HAP-1 (cell line): ENCODE results near the gene NF1.
"Not testable (repeated sequence)": the region's sequence is repeated elsewhere in the genome, so short reads cannot be mapped to it uniquely, and the experiment has no call there.

Source experiments
- DNase-seq, 2 experiments: peaks; one replicate each; pipeline ENCODE4 v3.0.0-alpha.2; 2016 to 2020; ENCODE audit warnings: low spot score in 2 of 2
- H3K27me3 ChIP-seq: fragments of 250-450 bp; sonication (Bioruptor Pico); 2 replicates; pipeline ENCODE4 v1.5.1; 2020; ENCODE audit warnings: low read depth, mild to moderate bottlenecking, moderate library complexity
- H3K36me3 ChIP-seq: fragments of 250-450 bp; sonication (Bioruptor Pico); replicated peaks from 2 replicates; pipeline ENCODE4 v1.5.1; 2020; ENCODE audit warnings: mild to moderate bottlenecking
- H3K4me1 ChIP-seq: fragments of 250-450 bp; sonication (Bioruptor Pico); 2 replicates; pipeline ENCODE4 v1.5.1; 2020; ENCODE audit warnings: mild to moderate bottlenecking
- H3K4me3 ChIP-seq: fragments of 250-450 bp; sonication (Bioruptor Pico); 2 replicates; pipeline ENCODE4 v1.5.1; 2020; ENCODE audit warnings: mild to moderate bottlenecking, moderate library complexity
- H3K9me3 ChIP-seq: fragments of 250-450 bp; sonication (Bioruptor Pico); 2 replicates; pipeline ENCODE4 v1.5.1; 2020; ENCODE audit warnings: mild to moderate bottlenecking, moderate library complexity
- in situ Hi-C: fragments of 300-500 bp; cut with MboI; formaldehyde crosslinking; loops from 3 replicates; pipeline ENCODE4 v1.14.3; 2020; ENCODE audit warnings: low sequenced_read_pairs, inconsistent platforms, mixed read lengths

NF1 gene

DNA sequence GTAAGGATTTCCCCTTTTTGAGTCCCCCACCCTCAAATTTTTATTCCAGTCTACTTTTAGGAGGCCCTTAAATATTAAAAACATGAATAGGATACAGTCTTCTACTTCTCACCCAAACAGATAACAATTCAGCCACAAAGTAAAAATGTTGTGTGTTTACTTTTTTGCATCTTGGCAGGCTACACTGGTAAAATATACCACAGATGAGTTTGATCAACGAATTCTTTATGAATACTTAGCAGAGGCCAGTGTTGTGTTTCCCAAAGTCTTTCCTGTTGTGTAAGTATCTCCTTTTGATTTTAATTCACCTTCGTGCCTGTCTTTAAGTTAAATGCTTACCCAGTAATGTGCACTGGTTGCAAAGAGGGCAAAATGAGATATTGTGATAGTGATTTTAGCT is 262.3 kb downstream of the NF1 start:
- H3K27me3 ChIP-seq = no peaks in the 10 kb centered on the region
- H3K36me3 ChIP-seq = peaks cover 24% of the 10 kb centered on the region

GRCh38 chr17:31357839-31358394 is 263.1 kb downstream of the NF1 start:
- Histone ChIP-seq H3K27me3 (no peaks in the 10 kb centered on the region), H3K4me1 (peaks cover 4% of the 10 kb centered on the region; the same call in 1 of the 2 replicates), H3K9me3 (no peaks in the 10 kb centered on the region), H3K36me3 (peaks cover 24% of the 10 kb centered on the region), H3K4me3 (no peak overlapping the region)
- in situ Hi-C loops = no loop called here
- no peak for DNase-seq

More for the DNA sequence above, 262.3 kb downstream of the NF1 start:
- no peak for DNase-seq
- H3K4me3 ChIP-seq = no peak overlapping the region
- no peaks in the 10 kb centered on the region for H3K9me3 ChIP-seq
- peaks cover 4% of the 10 kb centered on the region; the same call in 1 of the 2 replicates for H3K4me1 ChIP-seq
- in situ Hi-C loops = no loop called here

DNA sequence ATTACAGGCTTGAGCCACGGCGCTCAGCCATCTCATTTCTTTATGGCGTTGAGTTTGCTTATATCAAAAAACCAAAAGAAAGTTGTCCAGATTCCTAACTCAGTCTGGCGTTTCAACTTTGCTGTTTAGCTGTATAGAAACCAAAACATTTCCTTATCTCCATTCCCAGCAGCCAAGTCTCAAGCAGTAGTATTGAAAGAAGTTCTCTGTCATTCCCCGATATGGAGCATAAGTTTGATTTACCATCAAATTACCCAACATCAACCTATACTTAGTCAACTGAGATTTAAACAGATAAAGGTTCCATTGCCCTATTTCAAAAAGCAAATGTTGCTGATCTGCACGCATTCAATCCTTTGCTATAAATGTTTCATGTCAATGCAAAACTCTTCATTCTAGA is 269.2 kb downstream of the NF1 start:
- Histone ChIP-seq H3K36me3 (peaks cover 15% of the 10 kb centered on the region), H3K4me1 (peaks cover 4% of the 10 kb centered on the region; the same call in 1 of the 2 replicates), H3K27me3 (no peaks in the 10 kb centered on the region), H3K9me3 (no peaks in the 10 kb centered on the region), H3K4me3 (no peak overlapping the region)
- DNase-seq = no peak
- in situ Hi-C loops = no loop called here

GRCh38 chr17:31366088-31366487 is 271.3 kb downstream of the NF1 start:
- in situ Hi-C loops = no loop called here
- Histone ChIP-seq H3K4me1 (peaks cover 4% of the 10 kb centered on the region), H3K4me3 (no peak overlapping the region), H3K27me3 (no peaks in the 10 kb centered on the region), H3K36me3 (peaks cover 7% of the 10 kb centered on the region), H3K9me3 (no peaks in the 10 kb centered on the region)
- DNase-seq = no peak

GRCh38 chr17:31369266-31369665 is 274.5 kb downstream of the NF1 start:
- H3K27me3 ChIP-seq = no peaks in the 10 kb centered on the region
- no peak overlapping the region for H3K4me3 ChIP-seq
- H3K36me3 ChIP-seq = no peaks in the 10 kb centered on the region; the same call in none of the 2 replicates
- no peak for DNase-seq
- H3K9me3 ChIP-seq = no peaks in the 10 kb centered on the region
- peaks cover 5% of the 10 kb centered on the region for H3K4me1 ChIP-seq
- in situ Hi-C loops = no loop called here

GRCh38 chr17:31371511-31372097 is 276.8 kb downstream of the NF1 start:
- DNase-seq = no peak
- H3K4me3 ChIP-seq = no peak overlapping the region
- no peaks in the 10 kb centered on the region for H3K9me3 ChIP-seq
- no peaks in the 10 kb centered on the region for H3K27me3 ChIP-seq
- peaks cover 5% of the 10 kb centered on the region for H3K4me1 ChIP-seq
- H3K36me3 ChIP-seq = no peaks in the 10 kb centered on the region; the same call in 1 of the 2 replicates
- in situ Hi-C loops = no loop called here

DNA sequence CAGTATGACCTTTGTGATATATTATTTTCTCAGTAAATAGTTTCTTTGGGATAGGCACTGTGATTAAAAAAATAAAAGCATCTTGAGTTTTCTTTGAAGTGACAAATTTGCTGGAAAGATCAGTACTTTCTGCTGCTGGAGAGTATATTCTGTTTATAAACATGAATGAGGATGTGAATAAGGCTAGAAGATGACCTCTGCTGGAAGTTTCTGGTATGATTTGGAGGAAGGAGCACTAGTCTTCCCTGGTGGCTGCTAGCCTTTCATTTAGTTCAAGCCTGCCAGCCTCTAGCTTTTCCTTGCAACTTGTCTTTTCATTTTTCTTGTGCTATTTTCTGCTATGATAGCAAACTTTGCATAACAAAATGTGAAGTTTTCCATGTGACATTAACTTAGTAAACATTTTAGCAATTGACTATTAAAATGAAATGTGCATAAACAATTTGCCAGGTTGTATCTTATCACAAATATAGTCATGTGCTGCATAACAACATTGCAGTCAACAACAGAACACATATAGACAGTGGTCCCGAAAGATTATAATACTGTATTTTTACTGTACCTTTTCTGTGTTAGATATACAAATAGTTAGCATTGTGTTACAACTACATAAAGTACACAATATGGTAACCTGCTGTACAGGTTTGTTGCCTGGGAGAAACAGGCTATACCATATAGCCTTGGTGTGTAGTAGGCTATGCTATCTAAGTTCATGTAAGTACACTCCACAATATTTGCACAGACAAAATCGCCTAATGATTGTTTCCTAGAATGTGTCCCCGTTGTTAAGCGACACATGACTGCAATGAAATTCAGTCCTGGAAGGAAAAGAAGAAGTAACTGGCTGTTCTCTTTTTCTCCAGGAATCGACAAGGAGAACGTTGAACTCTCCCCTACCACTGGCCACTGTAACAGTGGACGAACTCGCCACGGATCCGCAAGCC is 278.6 kb downstream of the NF1 start:
- DNase-seq = peak; percentile 40 to 61
- no peaks in the 10 kb centered on the region for H3K27me3 ChIP-seq
- H3K4me1 ChIP-seq = peaks cover 5% of the 10 kb centered on the region
- in situ Hi-C loops = no loop called here
- no peak overlapping the region for H3K4me3 ChIP-seq
- no peaks in the 10 kb centered on the region for H3K9me3 ChIP-seq
- H3K36me3 ChIP-seq = no peaks in the 10 kb centered on the region; the same call in 1 of the 2 replicates

- in situ Hi-C loops = no loop called here
- no peak for DNase-seq
These were observed 279.3 kb downstream of the NF1 start for GRCh38 chr17:31374094-31374447.

GRCh38 chr17:31374503-31374902 is 279.7 kb downstream of the NF1 start:
- DNase-seq = no peak
- H3K4me1 ChIP-seq = peaks cover 6% of the 10 kb centered on the region
- H3K36me3 ChIP-seq = no peaks in the 10 kb centered on the region; the same call in 1 of the 2 replicates
- no peaks in the 10 kb centered on the region for H3K27me3 ChIP-seq
- no peak overlapping the region for H3K4me3 ChIP-seq
- in situ Hi-C loops = no loop called here
- no peaks in the 10 kb centered on the region for H3K9me3 ChIP-seq

More at GRCh38 chr17:31374094-31374447, 279.3 kb downstream of the NF1 start:
- Histone ChIP-seq H3K4me1 (peaks cover 5% of the 10 kb centered on the region), H3K27me3 (no peaks in the 10 kb centered on the region), H3K9me3 (no peaks in the 10 kb centered on the region), H3K4me3 (no peak overlapping the region), H3K36me3 (no peaks in the 10 kb centered on the region; the same call in 1 of the 2 replicates)

DNA sequence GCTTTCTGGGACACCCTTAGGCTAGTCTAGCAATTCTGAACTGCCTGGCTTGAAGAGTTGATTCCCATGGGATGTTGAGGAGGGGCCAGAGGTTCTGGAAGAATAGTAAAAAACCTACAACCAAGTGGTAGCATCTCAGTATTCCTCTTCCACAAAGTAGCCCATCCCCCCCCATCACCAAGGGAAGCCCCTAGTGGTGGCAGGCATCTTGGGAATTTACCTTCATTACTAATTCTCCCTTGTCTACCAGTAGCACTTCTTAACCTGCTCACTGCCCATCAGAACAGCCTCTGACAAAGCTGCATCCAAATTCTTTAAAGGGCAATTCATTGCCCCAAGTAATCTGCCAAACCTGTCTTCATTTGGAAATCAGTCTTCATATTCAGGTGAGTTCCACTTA is 283.9 kb downstream of the NF1 start:
- Histone ChIP-seq H3K27me3 (no peaks in the 10 kb centered on the region), H3K4me1 (peaks cover 27% of the 10 kb centered on the region), H3K36me3 (no peaks in the 10 kb centered on the region; the same call in none of the 2 replicates), H3K4me3 (no peak overlapping the region), H3K9me3 (no peaks in the 10 kb centered on the region)
- no peak for DNase-seq
- in situ Hi-C loops = no loop called here

GRCh38 chr17:31379597-31380205 is 284.9 kb downstream of the NF1 start:
- Histone ChIP-seq H3K4me1 (peaks cover 31% of the 10 kb centered on the region), H3K9me3 (no peaks in the 10 kb centered on the region), H3K27me3 (no peaks in the 10 kb centered on the region), H3K4me3 (no peak overlapping the region), H3K36me3 (no peaks in the 10 kb centered on the region; the same call in 1 of the 2 replicates)
- in situ Hi-C loops = no loop called here
- no peak for DNase-seq

DNA sequence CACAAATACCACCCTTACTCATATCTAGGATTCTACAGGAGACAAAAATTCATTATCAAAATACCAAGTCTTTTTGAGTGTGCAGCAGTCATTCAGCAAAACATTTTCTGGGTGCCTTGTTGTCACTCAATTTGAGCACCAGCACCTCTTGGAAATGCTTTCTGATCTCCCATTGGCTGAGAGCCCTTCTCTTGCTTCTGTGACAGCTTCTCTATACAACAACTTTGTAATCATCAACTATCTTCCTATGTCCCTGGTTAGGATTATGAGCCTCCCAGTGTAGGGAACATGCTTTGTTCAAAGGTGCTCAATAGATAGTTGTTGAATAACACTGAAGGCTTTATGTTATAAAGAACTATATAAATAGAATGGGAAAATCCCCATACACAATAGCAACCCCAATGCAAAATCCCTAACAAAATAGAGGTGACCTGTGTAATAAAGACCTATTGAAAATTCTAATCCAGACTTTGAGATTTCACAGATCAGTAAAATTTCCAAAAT is 286.4 kb downstream of the NF1 start:
- in situ Hi-C loops = no loop called here
- H3K27me3 ChIP-seq = no peaks in the 10 kb centered on the region
- H3K9me3 ChIP-seq = no peaks in the 10 kb centered on the region
- H3K4me1 ChIP-seq = peaks cover 31% of the 10 kb centered on the region
- H3K4me3 ChIP-seq = no peak overlapping the region
- DNase-seq = peak; percentile 64 to 98
- no peaks in the 10 kb centered on the region; the same call in 1 of the 2 replicates for H3K36me3 ChIP-seq

DNA sequence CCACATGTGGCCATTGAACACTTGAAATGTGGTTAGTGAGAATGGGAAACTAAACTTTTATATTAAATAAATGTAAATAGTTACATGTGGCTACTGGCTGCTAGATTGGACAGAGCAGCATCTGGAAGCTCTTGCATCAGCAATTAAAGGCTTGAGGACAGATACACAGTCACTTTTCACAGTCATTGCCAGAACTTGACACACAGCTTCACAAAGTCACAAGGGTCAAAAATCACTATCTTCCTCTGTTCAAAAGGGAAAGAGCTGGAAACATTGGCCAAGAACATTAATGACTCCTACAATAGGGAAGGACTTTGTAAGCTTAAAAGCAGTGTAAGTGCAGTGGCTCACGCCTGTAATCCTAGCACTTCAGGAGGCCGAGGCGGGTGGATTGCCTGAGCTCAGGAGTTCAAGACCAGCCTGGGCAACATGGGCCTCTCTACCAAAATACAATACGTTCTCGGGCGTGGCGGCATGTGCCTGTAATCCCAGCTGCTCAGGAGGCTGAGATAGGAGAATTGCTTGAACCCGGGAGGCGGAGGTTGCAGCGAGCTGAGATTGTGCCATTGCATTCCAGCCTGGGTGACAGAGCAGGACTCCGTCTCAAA is 288.0 kb downstream of the NF1 start:
- DNase-seq, in situ Hi-C loops, H3K27me3 ChIP-seq, H3K9me3 ChIP-seq, H3K36me3 ChIP-seq, H3K4me3 ChIP-seq: not testable (repeated sequence)
- H3K4me1 ChIP-seq = peaks cover 31% of the 10 kb centered on the region
